PC-9 (cell line): ENCODE data around the gene MTIF3.

ENCODE experiments used
- CTCF ChIP-seq: fragments of 200-600 bp; sonication (generic); conservative IDR thresholded peaks from 2 replicates; pipeline ENCODE4 v1.6.1; 2017; ENCODE audit warnings: mixed run types, antibody characterized with exemption, mild to moderate bottlenecking, moderate library complexity
- EZH2 ChIP-seq: fragments of 200-600 bp; sonication (generic); IDR thresholded peaks from 2 replicates; pipeline ENCODE4 v1.8.0; 2017; ENCODE audit warnings: antibody characterized with exemption, low read depth

GRCh38 chr13:27403203-27403678 is 47.1 kb downstream of the MTIF3 start:
- TF ChIP-seq CTCF: no peak
- TF ChIP-seq EZH2: no peak
